GM19023 (cell line): ENCODE results near the gene PTPRN2.
"Not testable (repeated sequence)": the region's sequence is repeated elsewhere in the genome, so short reads cannot be mapped to it uniquely, and the experiment has no call there.

Source experiments
- ATAC-seq: cut with Tn5 transposase; IDR thresholded peaks from one replicate; pipeline ENCODE4 v1.9.1; 2021; ENCODE audit warnings: mild to moderate bottlenecking, moderate library complexity; ENCODE audit not compliant: unreplicated experiment

Gene PTPRN2

GRCh38 chr7:158534598-158534997 lies 53.0 kb downstream of the PTPRN2 start:
- ATAC-seq: no peak

GRCh38 chr7:158534134-158534515 lies 53.5 kb downstream of the PTPRN2 start:
- not testable (repeated sequence) for ATAC-seq

GRCh38 chr7:158533386-158534133 lies 54.1 kb downstream of the PTPRN2 start:
- no peak for ATAC-seq

- no peak for ATAC-seq
Measured at GRCh38 chr7:158532093-158532627, 55.5 kb downstream of the PTPRN2 start.

GRCh38 chr7:158531661-158532060 lies 56.0 kb downstream of the PTPRN2 start:
- no peak for ATAC-seq

GRCh38 chr7:158530800-158531609 lies 56.6 kb downstream of the PTPRN2 start:
- ATAC-seq: no peak

GRCh38 chr7:158529181-158530096 lies 58.2 kb downstream of the PTPRN2 start:
- ATAC-seq: no peak

- ATAC-seq: no peak
Measured at GRCh38 chr7:158527915-158528502, 59.6 kb downstream of the PTPRN2 start.

- ATAC-seq: no peak
Measured at GRCh38 chr7:158527495-158527894, 60.1 kb downstream of the PTPRN2 start.

GRCh38 chr7:158527038-158527437 lies 60.6 kb downstream of the PTPRN2 start:
- ATAC-seq: no peak

- no peak for ATAC-seq
Measured at GRCh38 chr7:158526531-158526930, 61.1 kb downstream of the PTPRN2 start.

- no peak for ATAC-seq
Measured at GRCh38 chr7:158525648-158526484, 61.8 kb downstream of the PTPRN2 start.

- ATAC-seq: no peak
Measured at GRCh38 chr7:158524749-158525635, 62.6 kb downstream of the PTPRN2 start.

- ATAC-seq: not testable (repeated sequence)
Measured at GRCh38 chr7:158524286-158524685, 63.3 kb downstream of the PTPRN2 start.

GRCh38 chr7:158523877-158524276 lies 63.7 kb downstream of the PTPRN2 start:
- ATAC-seq: not testable (repeated sequence)

- ATAC-seq: not testable (repeated sequence)
Measured at GRCh38 chr7:158523165-158523856, 64.3 kb downstream of the PTPRN2 start.

GRCh38 chr7:158521795-158522194 lies 65.8 kb downstream of the PTPRN2 start:
- ATAC-seq: not testable (repeated sequence)

GRCh38 chr7:158520825-158521224 lies 66.8 kb downstream of the PTPRN2 start:
- no peak for ATAC-seq
